Measurements from ENCODE around the gene OSTN. TPM values are rescaled to one million over a fixed set of nuclear protein-coding genes. Genes with fewer than 3 reads are reported as not detected.

Gene OSTN
- polyA plus RNA-seq, 1 experiment = not detected

DNA sequence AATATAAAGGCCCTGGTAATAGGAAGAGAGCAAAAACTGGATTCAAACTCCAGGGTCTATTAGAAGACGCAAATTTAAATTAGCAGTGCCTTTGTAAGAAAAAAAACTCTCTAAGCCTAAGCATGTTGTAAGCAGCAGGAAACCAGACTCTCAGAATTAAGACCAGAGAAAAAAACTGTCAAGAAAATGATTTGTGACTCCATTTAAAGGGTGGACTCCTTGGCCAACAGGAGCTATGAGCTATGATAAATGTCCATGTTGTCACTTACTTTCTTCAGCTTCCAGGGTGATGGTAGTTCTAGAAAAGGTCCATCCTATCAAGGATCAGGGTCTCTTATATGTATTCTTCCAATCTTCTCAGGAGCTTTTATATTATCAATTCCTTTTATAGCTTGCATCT is 95.2 kb downstream of the OSTN start:
- TF ChIP-seq, protein P1, sequence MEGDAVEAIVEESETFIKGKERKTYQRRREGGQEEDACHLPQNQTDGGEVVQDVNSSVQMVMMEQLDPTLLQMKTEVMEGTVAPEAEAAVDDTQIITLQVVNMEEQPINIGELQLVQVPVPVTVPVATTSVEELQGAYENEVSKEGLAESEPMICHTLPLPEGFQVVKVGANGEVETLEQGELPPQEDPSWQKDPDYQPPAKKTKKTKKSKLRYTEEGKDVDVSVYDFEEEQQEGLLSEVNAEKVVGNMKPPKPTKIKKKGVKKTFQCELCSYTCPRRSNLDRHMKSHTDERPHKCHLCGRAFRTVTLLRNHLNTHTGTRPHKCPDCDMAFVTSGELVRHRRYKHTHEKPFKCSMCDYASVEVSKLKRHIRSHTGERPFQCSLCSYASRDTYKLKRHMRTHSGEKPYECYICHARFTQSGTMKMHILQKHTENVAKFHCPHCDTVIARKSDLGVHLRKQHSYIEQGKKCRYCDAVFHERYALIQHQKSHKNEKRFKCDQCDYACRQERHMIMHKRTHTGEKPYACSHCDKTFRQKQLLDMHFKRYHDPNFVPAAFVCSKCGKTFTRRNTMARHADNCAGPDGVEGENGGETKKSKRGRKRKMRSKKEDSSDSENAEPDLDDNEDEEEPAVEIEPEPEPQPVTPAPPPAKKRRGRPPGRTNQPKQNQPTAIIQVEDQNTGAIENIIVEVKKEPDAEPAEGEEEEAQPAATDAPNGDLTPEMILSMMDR (IDR thresholded peaks at IDR 0.05; ENCODE audit: low read depth, low read length) = no peak
- no peak for DNase-seq (ENCODE audit: low read depth, low spot score)
- Histone ChIP-seq H3K27ac (ENCODE audit: low read depth, low read length) (no peak overlapping the region), H3K4me3 (ENCODE audit: low read depth, low read length) (no peak overlapping the region), H3K9me3 (ENCODE audit: control insufficient read depth, insufficient read depth, low read length) (no peaks in the 10 kb centered on the region), H3K27me3 (ENCODE audit: control insufficient read depth, insufficient read depth, low read length) (no peaks in the 10 kb centered on the region)
- CTCF ChIA-PET = no interaction called here
- POLR2A ChIA-PET = no interaction called here

DNA sequence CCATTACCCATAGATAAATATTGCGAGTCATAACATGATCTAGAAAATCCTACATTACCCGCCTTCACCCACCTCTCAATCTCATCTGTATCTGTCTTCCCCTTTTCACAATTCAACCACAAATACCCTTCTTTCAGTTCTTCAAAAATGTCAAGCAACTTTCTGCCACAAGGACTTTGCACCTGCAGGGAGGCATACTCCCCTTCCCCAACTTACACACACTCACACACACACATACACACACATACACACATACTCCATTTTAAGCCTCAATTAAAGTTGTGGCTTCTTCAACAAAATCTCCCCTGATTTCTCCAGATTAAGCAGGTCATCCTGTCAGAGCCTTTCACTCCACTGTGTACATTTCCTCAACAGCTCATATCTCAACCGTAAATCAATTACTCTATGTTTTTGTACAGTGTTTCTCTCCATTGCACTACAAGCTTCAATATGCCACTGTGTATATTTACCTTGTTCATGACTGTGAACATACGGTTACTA is 97.0 kb downstream of the OSTN start:
- Histone ChIP-seq H3K4me3 (ENCODE audit: low read depth, low read length) (no peak overlapping the region), H3K9me3 (ENCODE audit: control insufficient read depth, insufficient read depth, low read length) (no peaks in the 10 kb centered on the region), H3K27me3 (ENCODE audit: control insufficient read depth, insufficient read depth, low read length) (no peaks in the 10 kb centered on the region), H3K27ac (ENCODE audit: low read depth, low read length) (no peak overlapping the region)
- DNase-seq (ENCODE audit: low read depth, low spot score) = no peak
- ChIA-PET CTCF (no interaction called here), POLR2A (no interaction called here)
- TF ChIP-seq, protein P1 (IDR thresholded peaks at IDR 0.05; ENCODE audit: low read depth, low read length) = no peak

DNA sequence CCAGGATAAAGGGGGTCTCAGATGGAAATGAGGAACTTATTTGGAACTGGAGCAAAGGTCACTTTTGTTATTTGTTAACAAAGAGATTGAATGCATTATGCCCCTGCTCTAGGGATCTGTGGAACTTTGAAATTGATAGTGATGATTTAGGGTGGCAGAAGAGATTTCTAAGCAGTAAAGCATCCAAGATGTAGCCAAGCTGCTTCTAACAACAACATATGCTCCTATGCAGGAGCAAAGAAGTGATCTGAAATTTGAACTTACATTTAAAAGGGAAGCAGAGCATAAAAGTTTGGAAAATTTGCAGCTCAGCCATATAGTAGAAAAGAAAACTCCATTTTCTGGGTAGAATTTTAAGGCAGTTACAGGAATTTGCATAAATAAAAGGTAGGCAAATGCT is 99.8 kb downstream of the OSTN start:
- H3K4me3 ChIP-seq (ENCODE audit: low read depth, low read length) = no peak overlapping the region
- CTCF ChIA-PET = no interaction called here
- DNase-seq (ENCODE audit: low read depth, low spot score) = no peak
- H3K9me3 ChIP-seq (ENCODE audit: control insufficient read depth, insufficient read depth, low read length) = no peaks in the 10 kb centered on the region
- TF ChIP-seq, protein P1 (IDR thresholded peaks at IDR 0.05; ENCODE audit: low read depth, low read length) = no peak
- no peaks in the 10 kb centered on the region for H3K27me3 ChIP-seq (ENCODE audit: control insufficient read depth, insufficient read depth, low read length)
- H3K27ac ChIP-seq (ENCODE audit: low read depth, low read length) = no peak overlapping the region
- POLR2A ChIA-PET = no interaction called here

DNA sequence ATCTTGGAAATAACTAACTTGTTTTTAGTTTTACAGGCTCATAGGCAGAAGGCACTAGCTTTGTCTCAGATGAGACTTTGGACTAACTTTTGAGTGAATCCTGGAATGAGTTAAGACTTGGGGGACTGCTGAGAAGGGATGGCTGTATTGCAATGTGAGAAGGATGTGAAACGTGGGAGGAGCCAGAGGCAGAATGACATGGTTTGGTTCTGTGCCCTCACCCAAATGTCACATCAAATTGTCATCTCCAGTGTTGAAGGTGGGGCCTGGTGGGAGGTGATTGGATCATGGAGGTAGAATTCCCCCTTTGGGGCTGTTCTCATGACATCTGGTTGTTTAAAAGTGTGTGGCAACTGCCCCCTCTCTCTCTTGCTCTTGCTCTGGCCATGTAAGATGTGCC is 101.4 kb downstream of the OSTN start:
- Histone ChIP-seq H3K9me3 (ENCODE audit: control insufficient read depth, insufficient read depth, low read length) (no peaks in the 10 kb centered on the region), H3K27me3 (ENCODE audit: control insufficient read depth, insufficient read depth, low read length) (no peaks in the 10 kb centered on the region), H3K4me3 (ENCODE audit: low read depth, low read length) (no peak overlapping the region), H3K27ac (ENCODE audit: low read depth, low read length) (no peak overlapping the region)
- ChIA-PET CTCF (no interaction called here), POLR2A (no interaction called here)
- DNase-seq (ENCODE audit: low read depth, low spot score) = no peak
- TF ChIP-seq, protein P1 (IDR thresholded peaks at IDR 0.05; ENCODE audit: low read depth, low read length) = no peak

DNA sequence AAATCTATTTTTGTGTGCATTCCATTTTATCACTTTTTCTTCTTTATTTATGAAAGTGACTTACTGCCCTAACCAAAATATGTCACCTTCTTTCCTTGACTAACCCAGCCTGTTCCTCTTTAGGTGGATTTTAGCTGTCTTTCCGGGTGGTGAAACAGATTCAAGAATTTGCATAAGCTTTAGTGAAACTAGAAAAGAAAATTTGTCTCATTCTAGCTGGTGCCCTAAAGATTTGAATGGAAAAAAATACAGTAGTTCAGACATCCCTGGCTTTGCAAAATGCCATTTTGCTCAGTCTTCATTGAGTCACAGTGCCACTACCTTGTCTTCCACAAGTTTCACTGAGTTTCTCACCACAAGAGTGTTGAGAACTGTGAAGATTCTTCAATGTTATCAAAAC is 102.0 kb downstream of the OSTN start:
- H3K9me3 ChIP-seq (ENCODE audit: control insufficient read depth, insufficient read depth, low read length) = no peaks in the 10 kb centered on the region
- TF ChIP-seq, protein P1 (IDR thresholded peaks at IDR 0.05; ENCODE audit: low read depth, low read length) = no peak
- no peaks in the 10 kb centered on the region for H3K27me3 ChIP-seq (ENCODE audit: control insufficient read depth, insufficient read depth, low read length)
- ChIA-PET CTCF (no interaction called here), POLR2A (no interaction called here)
- DNase-seq (ENCODE audit: low read depth, low spot score) = no peak
- no peak overlapping the region for H3K27ac ChIP-seq (ENCODE audit: low read depth, low read length)
- H3K4me3 ChIP-seq (ENCODE audit: low read depth, low read length) = no peak overlapping the region

Data from AG04450 (cell line).